Neural crest cell (in vitro differentiated cells): Measurements from ENCODE around the gene SPATA6L. TPM values are rescaled to one million over a fixed set of nuclear protein-coding genes. Genes with fewer than 3 reads are reported as not detected.

Source experiments
- DNase-seq: peaks from one replicate; pipeline ENCODE4 v3.0.0; 2021; ENCODE audit warnings: low read depth, mixed read lengths, low spot score
- H3K27ac Mint-ChIP-seq: one replicate; pipeline ENCODE4 v1.8.0; 2021; ENCODE audit warnings: mild to moderate bottlenecking, mixed read lengths; ENCODE audit not compliant: unreplicated experiment
- H3K27me3 Mint-ChIP-seq: 2 replicates; pipeline ENCODE4 v1.8.0; 2021; ENCODE audit warnings: low read depth, mild to moderate bottlenecking, mixed read lengths
- H3K36me3 Mint-ChIP-seq: 2 replicates; pipeline ENCODE4 v1.8.0; 2021; ENCODE audit warnings: low read depth, mild to moderate bottlenecking, mixed read lengths
- H3K4me1 Mint-ChIP-seq: 2 replicates; pipeline ENCODE4 v1.8.0; 2021; ENCODE audit warnings: mixed read lengths
- H3K4me3 Mint-ChIP-seq: one replicate; pipeline ENCODE4 v1.8.0; 2021; ENCODE audit warnings: mild to moderate bottlenecking, mixed read lengths
- H3K9me3 Mint-ChIP-seq: 2 replicates; pipeline ENCODE4 v1.8.0; 2021; ENCODE audit warnings: mixed read lengths
- total RNA-seq: library from RNA; stranded (reverse); gene quantifications from 2 replicates; pipeline ENCODE4 v1.2.1, GENCODE V29; 2021
- TF ChIP-seq, protein P1 (sequence below): fragments of 200-600 bp; sonication (generic); conservative IDR thresholded peaks from 2 replicates; pipeline ENCODE4 v1.5.0; 2021; ENCODE audit warnings: antibody characterized with exemption, mild to moderate bottlenecking

SPATA6L gene
- total RNA-seq, 1 donor from 2014 or later, result 0.44 TPM

DNA sequence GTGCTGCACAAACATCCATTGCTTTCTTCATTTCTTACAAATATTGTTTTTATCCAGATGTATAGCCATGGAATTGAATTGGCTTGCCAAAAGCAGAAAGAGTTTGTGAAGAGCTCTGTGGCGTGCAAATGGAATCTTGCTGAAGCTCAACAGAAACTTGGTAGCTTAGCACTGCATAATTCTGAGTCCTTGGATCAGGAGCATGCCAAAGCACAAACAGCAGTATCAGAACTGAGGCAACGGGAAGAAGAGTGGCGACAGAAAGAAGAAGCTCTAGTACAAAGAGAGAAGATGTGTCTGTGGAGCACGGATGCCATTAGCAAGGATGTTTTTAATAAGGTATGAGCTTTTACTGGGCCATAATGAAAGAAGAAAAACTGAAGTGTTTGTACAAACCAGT is 18.5 kb upstream of the SPATA6L start:
- Mint-ChIP-seq H3K36me3 (peaks cover 3% of the 10 kb centered on the region), H3K27ac (no peak overlapping the region), H3K27me3 (no peaks in the 10 kb centered on the region), H3K4me1 (no peaks in the 10 kb centered on the region), H3K4me3 (no peak overlapping the region), H3K9me3 (no peaks in the 10 kb centered on the region)
- TF ChIP-seq, protein P1, sequence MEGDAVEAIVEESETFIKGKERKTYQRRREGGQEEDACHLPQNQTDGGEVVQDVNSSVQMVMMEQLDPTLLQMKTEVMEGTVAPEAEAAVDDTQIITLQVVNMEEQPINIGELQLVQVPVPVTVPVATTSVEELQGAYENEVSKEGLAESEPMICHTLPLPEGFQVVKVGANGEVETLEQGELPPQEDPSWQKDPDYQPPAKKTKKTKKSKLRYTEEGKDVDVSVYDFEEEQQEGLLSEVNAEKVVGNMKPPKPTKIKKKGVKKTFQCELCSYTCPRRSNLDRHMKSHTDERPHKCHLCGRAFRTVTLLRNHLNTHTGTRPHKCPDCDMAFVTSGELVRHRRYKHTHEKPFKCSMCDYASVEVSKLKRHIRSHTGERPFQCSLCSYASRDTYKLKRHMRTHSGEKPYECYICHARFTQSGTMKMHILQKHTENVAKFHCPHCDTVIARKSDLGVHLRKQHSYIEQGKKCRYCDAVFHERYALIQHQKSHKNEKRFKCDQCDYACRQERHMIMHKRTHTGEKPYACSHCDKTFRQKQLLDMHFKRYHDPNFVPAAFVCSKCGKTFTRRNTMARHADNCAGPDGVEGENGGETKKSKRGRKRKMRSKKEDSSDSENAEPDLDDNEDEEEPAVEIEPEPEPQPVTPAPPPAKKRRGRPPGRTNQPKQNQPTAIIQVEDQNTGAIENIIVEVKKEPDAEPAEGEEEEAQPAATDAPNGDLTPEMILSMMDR, result no peak
- DNase-seq, result no peak

GRCh38 chr9:4680750-4681149 is 14.5 kb upstream of the SPATA6L start:
- no peaks in the 10 kb centered on the region for H3K4me1 Mint-ChIP-seq
- no peaks in the 10 kb centered on the region for H3K27me3 Mint-ChIP-seq
- H3K36me3 Mint-ChIP-seq, result peaks cover 3% of the 10 kb centered on the region
- H3K9me3 Mint-ChIP-seq, result no peaks in the 10 kb centered on the region
- no peak for DNase-seq
- H3K4me3 Mint-ChIP-seq, result no peak overlapping the region
- no peak overlapping the region for H3K27ac Mint-ChIP-seq
- TF ChIP-seq, protein P1, result no peak

DNA sequence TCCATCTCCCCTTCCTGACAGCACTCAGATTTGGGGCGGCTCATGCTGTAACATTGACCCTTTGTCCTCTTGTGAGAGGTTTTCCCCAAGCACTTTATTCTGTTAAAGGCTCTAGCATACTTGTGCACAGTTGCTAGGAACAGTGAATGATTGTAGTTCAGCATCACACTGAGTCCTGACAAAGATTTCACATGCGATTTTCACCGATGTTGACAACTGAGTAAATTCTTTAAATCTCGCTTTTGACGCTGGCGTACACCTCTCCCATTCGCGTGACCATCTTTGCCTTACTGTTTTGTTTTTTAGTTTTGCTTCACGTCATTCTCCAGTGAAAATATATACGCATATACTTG is 13.9 kb upstream of the SPATA6L start:
- no peak overlapping the region for H3K4me3 Mint-ChIP-seq
- TF ChIP-seq, protein P1, result no peak
- no peak for DNase-seq
- peaks cover 3% of the 10 kb centered on the region for H3K36me3 Mint-ChIP-seq
- H3K27me3 Mint-ChIP-seq, result no peaks in the 10 kb centered on the region
- no peak overlapping the region for H3K27ac Mint-ChIP-seq
- no peaks in the 10 kb centered on the region for H3K4me1 Mint-ChIP-seq
- H3K9me3 Mint-ChIP-seq, result no peaks in the 10 kb centered on the region

DNA sequence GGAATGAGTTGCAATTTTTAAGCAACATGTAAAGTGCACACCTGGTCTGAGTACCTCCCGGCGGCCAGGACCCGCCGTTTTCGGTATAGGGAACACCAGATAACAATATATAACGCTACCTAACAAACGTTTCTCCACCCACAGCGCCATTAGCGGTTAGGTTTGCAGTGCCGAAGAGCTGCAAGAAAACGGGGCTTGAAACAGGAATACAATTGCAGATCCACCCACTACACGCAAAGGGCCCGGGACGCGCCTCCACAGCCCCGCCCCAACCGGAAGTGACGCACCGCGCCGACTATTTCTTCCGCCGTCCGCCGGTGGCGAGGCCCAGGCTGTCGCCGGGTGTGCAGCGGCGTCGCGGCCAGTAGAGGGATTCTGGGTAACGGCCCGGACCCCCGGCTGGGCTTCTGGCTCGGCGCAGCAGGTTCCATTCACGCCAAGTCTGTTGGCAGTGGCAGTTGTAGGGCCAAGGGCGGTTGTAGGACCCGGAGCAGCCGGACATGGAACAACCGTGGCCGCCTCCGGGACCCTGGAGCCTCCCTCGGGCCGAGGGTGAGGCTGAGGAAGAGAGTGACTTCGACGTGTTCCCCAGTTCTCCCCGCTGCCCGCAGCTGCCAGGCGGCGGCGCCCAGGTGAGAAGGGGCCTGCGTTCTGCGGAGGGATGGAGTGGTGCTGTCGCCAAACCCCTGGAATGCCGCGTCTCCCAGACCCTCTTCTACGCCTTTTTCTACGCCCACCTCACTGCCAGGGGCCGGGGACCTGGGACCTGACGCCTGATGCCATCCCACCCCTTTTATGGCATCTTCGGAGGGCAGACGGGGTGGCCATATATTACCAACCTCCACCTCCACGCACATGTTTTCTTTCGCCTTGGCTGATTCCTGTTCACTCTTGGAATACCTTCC is 13.2 kb upstream of the SPATA6L start, which contains the start of gene CDC37L1:
Gene CDC37L1 (plus strand): TSS at position 302 of the 905 bp plus-strand sequence. CDS start 199 bp downstream, at position 501.
- H3K27ac Mint-ChIP-seq, result no peak within 1 kb of the TSS
- TF ChIP-seq, protein P1, result peak; percentile 78
- H3K36me3 Mint-ChIP-seq, result peaks cover 3% of the 10 kb centered on the region
- DNase-seq, result peak; percentile 97
- no peak within 1 kb of the TSS for H3K4me3 Mint-ChIP-seq
- H3K9me3 Mint-ChIP-seq, result no peaks in the 10 kb centered on the region
- H3K27me3 Mint-ChIP-seq, result no peaks in the 10 kb centered on the region
- no peaks in the 10 kb centered on the region for H3K4me1 Mint-ChIP-seq

GRCh38 chr9:4678679-4679267 is 12.5 kb upstream of the SPATA6L start:
- Mint-ChIP-seq H3K9me3 (no peaks in the 10 kb centered on the region), H3K4me1 (no peaks in the 10 kb centered on the region), H3K4me3 (no peak overlapping the region), H3K36me3 (peaks cover 3% of the 10 kb centered on the region), H3K27ac (no peak overlapping the region), H3K27me3 (no peaks in the 10 kb centered on the region)
- TF ChIP-seq, protein P1, result no peak
- no peak for DNase-seq
